HG03139 (cell line): ENCODE data around the gene HLA-B.

Source experiments
- ATAC-seq: cut with Tn5 transposase; IDR thresholded peaks from one replicate; pipeline ENCODE4 v1.9.1; 2021; ENCODE audit not compliant: unreplicated experiment

HLA-B gene

GRCh38 chr6:31353384-31353945 is 3.5 kb downstream of the HLA-B start:
- ATAC-seq = no peak

- ATAC-seq = no peak
Measured at GRCh38 chr6:31352683-31353383, 4.1 kb downstream of the HLA-B start.

- ATAC-seq = no peak
Measured at GRCh38 chr6:31352310-31352682, 4.7 kb downstream of the HLA-B start.

GRCh38 chr6:31351401-31352309 is 5.3 kb downstream of the HLA-B start:
- ATAC-seq = no peak

- ATAC-seq = no peak
Measured at GRCh38 chr6:31351033-31351380, 6.0 kb downstream of the HLA-B start.

GRCh38 chr6:31350196-31351032 is 6.6 kb downstream of the HLA-B start:
- no peak for ATAC-seq

GRCh38 chr6:31349301-31349700 is 7.7 kb downstream of the HLA-B start:
- no peak for ATAC-seq

- no peak for ATAC-seq
Measured at GRCh38 chr6:31345026-31345730, 11.8 kb downstream of the HLA-B start.

- no peak for ATAC-seq
Measured at GRCh38 chr6:31340228-31340627, 16.8 kb downstream of the HLA-B start.

GRCh38 chr6:31339210-31339609 is 17.8 kb downstream of the HLA-B start:
- ATAC-seq = no peak

- ATAC-seq = no peak
Measured at GRCh38 chr6:31336896-31337496, 20.0 kb downstream of the HLA-B start.

GRCh38 chr6:31332637-31333602 is 24.1 kb downstream of the HLA-B start:
- no peak for ATAC-seq

- ATAC-seq = no peak
Measured at GRCh38 chr6:31328355-31328960, 28.5 kb downstream of the HLA-B start.

- ATAC-seq = no peak
Measured at GRCh38 chr6:31321820-31322219, 35.2 kb downstream of the HLA-B start.

GRCh38 chr6:31321005-31321707 is 35.8 kb downstream of the HLA-B start:
- no peak for ATAC-seq

GRCh38 chr6:31317036-31317435 is 39.9 kb downstream of the HLA-B start:
- ATAC-seq = no peak

- no peak for ATAC-seq
Measured at GRCh38 chr6:31309641-31310040, 47.3 kb downstream of the HLA-B start.

GRCh38 chr6:31308845-31309175 is 48.2 kb downstream of the HLA-B start:
- no peak for ATAC-seq
